ENCODE measurements around the gene AFM.
A peak's percentile ranks its signal among the peaks of the same experiment; 100 is the strongest.

Gene AFM

DNA sequence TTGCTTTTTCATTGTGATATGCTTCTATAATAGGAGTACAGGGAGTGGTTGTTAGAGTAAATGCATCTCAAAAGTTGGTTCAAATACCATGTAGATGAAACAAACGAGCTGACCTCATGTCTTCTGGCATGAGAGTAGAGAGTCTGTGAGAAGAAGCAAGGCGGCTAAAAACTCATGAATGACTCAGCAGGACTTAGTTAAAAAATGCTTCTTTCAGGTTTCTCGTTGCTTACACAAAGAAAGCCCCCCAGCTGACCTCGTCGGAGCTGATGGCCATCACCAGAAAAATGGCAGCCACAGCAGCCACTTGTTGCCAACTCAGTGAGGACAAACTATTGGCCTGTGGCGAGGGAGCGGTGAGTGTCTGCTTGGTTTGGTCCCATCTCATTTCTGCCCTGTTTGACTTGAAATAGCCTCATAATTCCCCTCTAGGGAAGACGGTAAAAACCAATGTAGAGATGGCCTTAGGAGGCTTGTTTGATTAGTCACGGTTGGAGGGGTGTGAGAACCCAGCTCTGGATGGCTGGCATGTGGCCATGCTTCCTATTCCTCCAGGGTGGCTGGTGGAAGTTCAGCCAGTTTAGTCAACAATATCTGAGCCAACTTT, 31.0 kb upstream of the AFM start:
- Histone ChIP-seq H3K36me3 (ENCODE audit: control insufficient read depth in 2 of 2, insufficient read depth in 2 of 2, low read length in 2 of 2) (no peaks in the 10 kb centered on the region), H3K4me3 (ENCODE audit: low read length in 2 of 2) (no peak overlapping the region), H3K9ac (ENCODE audit: low read depth in 1 of 2, low read length in 2 of 2) (no peak overlapping the region), H3K27ac (ENCODE audit: low read depth in 2 of 2, low read length in 2 of 2) (no peak overlapping the region), H3K9me3 (ENCODE audit: control insufficient read depth in 2 of 2, low read length in 2 of 2) (no peaks in the 10 kb centered on the region), H3K27me3 (ENCODE audit: control insufficient read depth in 2 of 2, insufficient read depth in 2 of 2, low read length in 2 of 2) (no peaks in the 10 kb centered on the region), H3K4me1 (ENCODE audit: control insufficient read depth in 2 of 2, insufficient read depth in 2 of 2, low read length in 2 of 2) (peaks cover 2 to 6% of the 10 kb centered on the region in 2 donors)

DNA sequence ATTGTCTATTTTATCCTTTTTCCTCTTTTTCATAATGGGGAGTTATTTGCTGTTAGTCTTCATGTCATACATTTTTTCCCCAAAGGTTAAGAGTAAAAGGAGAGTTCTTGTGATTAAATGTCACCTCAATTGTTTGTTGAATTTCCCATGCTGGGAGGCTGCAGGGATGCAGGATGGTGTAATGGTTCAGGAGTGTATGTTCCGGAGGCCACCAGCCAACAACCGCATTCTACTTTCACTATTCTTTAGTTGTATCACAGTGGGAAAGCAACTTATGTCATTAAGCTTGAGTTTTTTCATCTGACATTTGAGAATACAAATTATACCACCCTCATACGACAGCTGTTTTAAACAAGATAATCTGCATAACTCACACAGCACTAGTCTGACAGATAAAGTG, 30.1 kb upstream of the AFM start:
- Histone ChIP-seq H3K36me3 (ENCODE audit: control insufficient read depth in 2 of 2, insufficient read depth in 2 of 2, low read length in 2 of 2) (no peaks in the 10 kb centered on the region), H3K27ac (ENCODE audit: low read depth in 2 of 2, low read length in 2 of 2) (no peak overlapping the region), H3K9ac (ENCODE audit: low read depth in 1 of 2, low read length in 2 of 2) (no peak overlapping the region), H3K4me3 (ENCODE audit: low read length in 2 of 2) (no peak overlapping the region), H3K27me3 (ENCODE audit: control insufficient read depth in 2 of 2, insufficient read depth in 2 of 2, low read length in 2 of 2) (no peaks in the 10 kb centered on the region), H3K4me1 (ENCODE audit: control insufficient read depth in 2 of 2, insufficient read depth in 2 of 2, low read length in 2 of 2) (peaks cover 2 to 6% of the 10 kb centered on the region in 2 donors), H3K9me3 (ENCODE audit: control insufficient read depth in 2 of 2, low read length in 2 of 2) (no peaks in the 10 kb centered on the region)

DNA sequence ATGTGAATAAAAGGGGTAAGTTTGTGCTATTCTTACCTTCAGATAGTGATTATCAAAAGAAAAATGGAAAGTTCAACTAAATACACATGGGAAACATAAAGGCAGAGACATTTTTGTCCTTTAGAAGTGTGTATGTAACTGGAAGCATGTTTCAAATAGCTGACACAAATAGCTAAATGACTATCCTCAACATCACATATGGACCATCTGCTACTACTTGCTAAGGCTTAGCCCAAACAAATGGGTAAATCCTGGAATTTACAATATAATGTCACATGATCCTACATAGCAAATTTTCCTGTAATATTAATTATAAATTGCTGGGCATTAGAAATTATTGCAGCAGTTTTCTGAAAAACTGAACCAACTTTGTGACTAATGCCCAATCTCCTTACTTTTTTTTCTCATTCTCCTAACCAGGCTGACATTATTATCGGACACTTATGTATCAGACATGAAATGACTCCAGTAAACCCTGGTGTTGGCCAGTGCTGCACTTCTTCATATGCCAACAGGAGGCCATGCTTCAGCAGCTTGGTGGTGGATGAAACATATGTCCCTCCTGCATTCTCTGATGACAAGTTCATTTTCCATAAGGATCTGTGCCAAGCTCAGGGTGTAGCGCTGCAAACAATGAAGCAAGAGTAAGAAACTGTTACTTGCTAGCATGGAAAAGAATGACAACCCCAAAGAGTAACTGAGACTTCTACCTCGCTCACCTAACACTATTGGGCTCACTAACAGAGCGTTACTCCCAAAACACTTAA, 29.4 kb upstream of the AFM start:
- Histone ChIP-seq H3K4me3 (ENCODE audit: low read length in 2 of 2) (no peak overlapping the region), H3K9ac (ENCODE audit: low read depth in 1 of 2, low read length in 2 of 2) (no peak overlapping the region), H3K9me3 (ENCODE audit: control insufficient read depth in 2 of 2, low read length in 2 of 2) (no peaks in the 10 kb centered on the region), H3K27ac (ENCODE audit: low read depth in 2 of 2, low read length in 2 of 2) (no peak overlapping the region), H3K4me1 (ENCODE audit: control insufficient read depth in 2 of 2, insufficient read depth in 2 of 2, low read length in 2 of 2) (peaks cover 2 to 6% of the 10 kb centered on the region in 2 donors), H3K36me3 (ENCODE audit: control insufficient read depth in 2 of 2, insufficient read depth in 2 of 2, low read length in 2 of 2) (no peaks in the 10 kb centered on the region), H3K27me3 (ENCODE audit: control insufficient read depth in 2 of 2, insufficient read depth in 2 of 2, low read length in 2 of 2) (no peaks in the 10 kb centered on the region)

DNA sequence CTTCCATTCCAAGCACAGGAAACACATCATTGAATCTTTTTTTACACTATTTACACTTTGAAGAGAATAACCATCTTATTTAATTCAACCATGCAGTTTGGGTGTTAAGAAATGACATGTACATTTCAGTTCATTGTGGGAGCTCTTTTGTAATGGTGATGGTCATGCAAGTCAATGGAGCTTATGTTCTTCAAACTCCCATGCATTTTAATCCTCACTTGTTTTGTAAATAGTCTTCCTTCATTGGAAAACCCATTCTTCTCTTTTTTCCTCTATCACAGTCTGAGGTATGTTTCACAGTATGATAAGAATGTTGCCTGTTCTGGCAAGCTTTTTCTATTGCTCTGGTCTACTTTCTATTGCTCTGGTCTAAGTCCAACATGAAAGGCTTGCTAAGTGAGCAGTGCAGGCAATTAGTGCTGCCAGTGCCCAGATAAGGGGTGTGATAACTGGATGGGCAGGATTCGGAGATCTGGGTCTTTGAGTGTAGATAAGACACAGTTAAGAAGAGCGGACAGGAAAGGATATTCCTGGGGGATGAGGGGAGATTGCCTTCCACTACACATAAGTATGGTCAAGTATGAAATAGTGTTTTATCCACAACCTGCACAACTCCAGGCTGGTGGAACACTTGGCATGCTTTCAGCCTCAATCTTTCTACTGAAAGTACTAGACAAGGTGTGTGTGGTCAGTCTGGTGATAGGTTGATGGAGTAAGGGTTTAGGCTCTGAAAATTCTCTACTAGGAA, 28.4 kb upstream of the AFM start:
- Histone ChIP-seq H3K27me3 (ENCODE audit: control insufficient read depth in 2 of 2, insufficient read depth in 2 of 2, low read length in 2 of 2) (no peaks in the 10 kb centered on the region), H3K9me3 (ENCODE audit: control insufficient read depth in 2 of 2, low read length in 2 of 2) (no peaks in the 10 kb centered on the region), H3K9ac (ENCODE audit: low read depth in 1 of 2, low read length in 2 of 2) (no peak overlapping the region), H3K4me1 (ENCODE audit: control insufficient read depth in 2 of 2, insufficient read depth in 2 of 2, low read length in 2 of 2) (peaks cover 2 to 6% of the 10 kb centered on the region in 2 donors), H3K36me3 (ENCODE audit: control insufficient read depth in 2 of 2, insufficient read depth in 2 of 2, low read length in 2 of 2) (no peaks in the 10 kb centered on the region), H3K4me3 (ENCODE audit: low read length in 2 of 2) (no peak overlapping the region), H3K27ac (ENCODE audit: low read depth in 2 of 2, low read length in 2 of 2) (peak overlapping the region in 1 of 2 donors; percentile 17)

DNA sequence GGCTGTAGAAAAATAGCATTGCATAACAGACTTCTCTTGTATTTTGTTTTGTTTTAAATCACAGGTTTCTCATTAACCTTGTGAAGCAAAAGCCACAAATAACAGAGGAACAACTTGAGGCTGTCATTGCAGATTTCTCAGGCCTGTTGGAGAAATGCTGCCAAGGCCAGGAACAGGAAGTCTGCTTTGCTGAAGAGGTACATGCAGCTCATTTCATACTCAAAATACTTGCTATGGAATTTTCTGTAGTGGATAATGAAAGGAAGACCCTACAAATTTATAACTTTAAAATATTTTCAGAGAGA, 27.9 kb upstream of the AFM start:
- peaks cover 2 to 6% of the 10 kb centered on the region in 2 donors for H3K4me1 ChIP-seq (ENCODE audit: control insufficient read depth in 2 of 2, insufficient read depth in 2 of 2, low read length in 2 of 2)
- no peaks in the 10 kb centered on the region for H3K9me3 ChIP-seq (ENCODE audit: control insufficient read depth in 2 of 2, low read length in 2 of 2)
- H3K27ac ChIP-seq (ENCODE audit: low read depth in 2 of 2, low read length in 2 of 2): peak overlapping the region in 1 of 2 donors; percentile 17

DNA sequence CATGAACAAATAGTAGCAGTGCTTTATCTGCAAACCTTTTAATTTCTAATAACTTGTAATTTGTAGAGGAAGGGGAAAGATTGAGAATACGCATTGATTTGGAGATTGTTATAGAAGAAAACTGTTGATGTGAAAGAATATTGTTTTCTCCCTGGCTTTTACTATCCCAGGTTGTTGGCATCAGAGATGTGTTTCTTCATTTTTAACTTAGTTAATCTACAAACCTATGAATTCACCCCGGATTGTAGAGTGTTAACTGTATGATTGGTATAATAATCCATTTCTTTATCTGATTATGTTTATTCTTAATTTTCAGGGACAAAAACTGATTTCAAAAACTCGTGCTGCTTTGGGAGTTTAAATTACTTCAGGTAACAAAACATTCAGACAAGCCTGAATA, 26.6 kb upstream of the AFM start:
- Histone ChIP-seq H3K4me3 (ENCODE audit: low read length in 2 of 2) (no peak overlapping the region), H3K4me1 (ENCODE audit: control insufficient read depth in 2 of 2, insufficient read depth in 2 of 2, low read length in 2 of 2) (peaks cover 2 to 6% of the 10 kb centered on the region in 2 donors), H3K9ac (ENCODE audit: low read depth in 1 of 2, low read length in 2 of 2) (no peak overlapping the region), H3K27ac (ENCODE audit: low read depth in 2 of 2, low read length in 2 of 2) (no peak overlapping the region), H3K27me3 (ENCODE audit: control insufficient read depth in 2 of 2, insufficient read depth in 2 of 2, low read length in 2 of 2) (no peaks in the 10 kb centered on the region), H3K9me3 (ENCODE audit: control insufficient read depth in 2 of 2, low read length in 2 of 2) (no peaks in the 10 kb centered on the region), H3K36me3 (ENCODE audit: control insufficient read depth in 2 of 2, insufficient read depth in 2 of 2, low read length in 2 of 2) (no peaks in the 10 kb centered on the region)

More for the DNA sequence above, 27.9 kb upstream of the AFM start:
- Histone ChIP-seq H3K4me3 (ENCODE audit: low read length in 2 of 2) (no peak overlapping the region), H3K27me3 (ENCODE audit: control insufficient read depth in 2 of 2, insufficient read depth in 2 of 2, low read length in 2 of 2) (no peaks in the 10 kb centered on the region), H3K9ac (ENCODE audit: low read depth in 1 of 2, low read length in 2 of 2) (no peak overlapping the region), H3K36me3 (ENCODE audit: control insufficient read depth in 2 of 2, insufficient read depth in 2 of 2, low read length in 2 of 2) (no peaks in the 10 kb centered on the region)

DNA sequence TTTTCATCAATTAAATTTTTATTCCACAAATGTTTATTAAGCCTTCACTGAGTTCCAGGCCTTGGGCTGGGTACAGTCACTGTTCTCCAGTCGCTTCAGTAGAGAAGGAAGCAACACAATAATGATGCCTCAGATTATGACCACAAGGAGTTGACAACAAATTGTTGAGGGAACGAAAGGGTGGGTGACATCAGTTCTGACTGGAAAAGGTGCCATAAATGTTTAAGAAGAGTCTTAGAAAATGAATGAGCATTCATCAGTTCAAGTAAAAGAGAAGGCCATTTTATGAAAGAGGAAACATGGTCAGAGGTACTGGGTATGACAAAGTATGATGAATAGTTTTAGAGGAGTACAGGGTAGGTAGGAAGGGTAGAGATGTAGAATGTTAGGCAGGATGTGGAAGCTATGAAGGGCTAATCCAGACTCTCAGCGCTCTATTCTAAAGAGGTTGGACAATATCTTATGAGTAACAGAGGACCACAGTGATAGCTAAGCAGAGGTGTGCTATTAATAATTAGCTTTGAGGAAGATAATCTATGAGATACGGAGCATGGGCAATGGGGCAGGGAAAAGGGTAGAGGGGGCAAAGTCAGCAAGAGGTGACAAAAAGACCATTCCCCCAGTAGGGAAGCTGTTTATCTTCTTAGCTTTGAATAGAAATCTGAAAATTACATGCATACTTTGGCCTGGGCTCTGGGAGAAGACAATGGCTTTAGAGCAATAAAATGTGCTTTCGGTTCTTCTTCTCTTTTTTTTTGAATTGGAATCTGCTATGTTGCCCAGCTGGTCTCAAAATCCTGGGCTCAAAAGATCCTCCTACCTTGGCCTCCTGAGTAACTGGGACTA, 25.1 kb upstream of the AFM start:
- no peaks in the 10 kb centered on the region for H3K27me3 ChIP-seq (ENCODE audit: control insufficient read depth in 2 of 2, insufficient read depth in 2 of 2, low read length in 2 of 2)
- no peak overlapping the region for H3K4me3 ChIP-seq (ENCODE audit: low read length in 2 of 2)
- H3K9me3 ChIP-seq (ENCODE audit: control insufficient read depth in 2 of 2, low read length in 2 of 2): no peaks in the 10 kb centered on the region
- H3K36me3 ChIP-seq (ENCODE audit: control insufficient read depth in 2 of 2, insufficient read depth in 2 of 2, low read length in 2 of 2): no peaks in the 10 kb centered on the region
- peaks cover 2 to 6% of the 10 kb centered on the region in 2 donors for H3K4me1 ChIP-seq (ENCODE audit: control insufficient read depth in 2 of 2, insufficient read depth in 2 of 2, low read length in 2 of 2)
- H3K9ac ChIP-seq (ENCODE audit: low read depth in 1 of 2, low read length in 2 of 2): no peak overlapping the region
- H3K27ac ChIP-seq (ENCODE audit: low read depth in 2 of 2, low read length in 2 of 2): no peak overlapping the region

GRCh38 chr4:73458184-73459047, 23.1 kb upstream of the AFM start:
- Histone ChIP-seq H3K36me3 (ENCODE audit: control insufficient read depth in 2 of 2, insufficient read depth in 2 of 2, low read length in 2 of 2) (no peaks in the 10 kb centered on the region), H3K4me1 (ENCODE audit: control insufficient read depth in 2 of 2, insufficient read depth in 2 of 2, low read length in 2 of 2) (peaks cover 0 to 4% of the 10 kb centered on the region in 2 donors), H3K9me3 (ENCODE audit: control insufficient read depth in 2 of 2, low read length in 2 of 2) (no peaks in the 10 kb centered on the region), H3K27ac (ENCODE audit: low read depth in 2 of 2, low read length in 2 of 2) (no peak overlapping the region), H3K4me3 (ENCODE audit: low read length in 2 of 2) (no peak overlapping the region), H3K27me3 (ENCODE audit: control insufficient read depth in 2 of 2, insufficient read depth in 2 of 2, low read length in 2 of 2) (no peaks in the 10 kb centered on the region), H3K9ac (ENCODE audit: low read depth in 1 of 2, low read length in 2 of 2) (no peak overlapping the region)

GRCh38 chr4:73459048-73459421, 22.5 kb upstream of the AFM start:
- Histone ChIP-seq H3K9ac (ENCODE audit: low read depth in 1 of 2, low read length in 2 of 2) (no peak overlapping the region), H3K27me3 (ENCODE audit: control insufficient read depth in 2 of 2, insufficient read depth in 2 of 2, low read length in 2 of 2) (no peaks in the 10 kb centered on the region), H3K4me3 (ENCODE audit: low read length in 2 of 2) (no peak overlapping the region), H3K9me3 (ENCODE audit: control insufficient read depth in 2 of 2, low read length in 2 of 2) (no peaks in the 10 kb centered on the region), H3K27ac (ENCODE audit: low read depth in 2 of 2, low read length in 2 of 2) (no peak overlapping the region), H3K36me3 (ENCODE audit: control insufficient read depth in 2 of 2, insufficient read depth in 2 of 2, low read length in 2 of 2) (no peaks in the 10 kb centered on the region), H3K4me1 (ENCODE audit: control insufficient read depth in 2 of 2, insufficient read depth in 2 of 2, low read length in 2 of 2) (no peaks in the 10 kb centered on the region)

Data from mucosa of rectum (tissue), 2 donors.